Germinal center (tissue), 1 donor: ENCODE data around the gene PRKACA.

Experiments used
- DNase-seq: peaks from one replicate; pipeline ENCODE4 v3.0.0; 2012; ENCODE audit warnings: mixed read lengths, low spot score

PRKACA gene

GRCh38 chr19:14117668-14118164 lies at the start of gene PRKACA:
PRKACA (minus strand) TSS chr19:14117762; CDS start chr19:14117547, 215 bp downstream.
- peak; percentile 99 for DNase-seq

GRCh38 chr19:14166999-14167575 lies 49.5 kb upstream of the PRKACA start:
- DNase-seq: no peak

- DNase-seq: no peak
These were observed 48.6 kb upstream of the PRKACA start for GRCh38 chr19:14165990-14166830.

- DNase-seq: no peak
These were observed 47.3 kb upstream of the PRKACA start for GRCh38 chr19:14164724-14165493.

GRCh38 chr19:14164082-14164481 lies 46.5 kb upstream of the PRKACA start:
- no peak for DNase-seq

- DNase-seq: no peak
These were observed 45.3 kb upstream of the PRKACA start for GRCh38 chr19:14162871-14163297.

- no peak for DNase-seq
These were observed 43.7 kb upstream of the PRKACA start for GRCh38 chr19:14161305-14161704.

- DNase-seq: no peak
These were observed 42.6 kb upstream of the PRKACA start for GRCh38 chr19:14160017-14160703.

- no peak for DNase-seq
These were observed 41.5 kb upstream of the PRKACA start for GRCh38 chr19:14159059-14159458.

GRCh38 chr19:14158276-14159023 lies 40.9 kb upstream of the PRKACA start:
- DNase-seq: no peak

GRCh38 chr19:14156971-14157717 lies 39.6 kb upstream of the PRKACA start:
- DNase-seq: no peak

GRCh38 chr19:14156122-14156521 lies 38.6 kb upstream of the PRKACA start:
- DNase-seq: no peak

- DNase-seq: no peak
These were observed 37.8 kb upstream of the PRKACA start for GRCh38 chr19:14155371-14155770.

GRCh38 chr19:14152713-14153112 lies 35.2 kb upstream of the PRKACA start:
- no peak for DNase-seq

- no peak for DNase-seq
These were observed 33.5 kb upstream of the PRKACA start for GRCh38 chr19:14150770-14151661.

GRCh38 chr19:14150041-14150769 lies 32.6 kb upstream of the PRKACA start:
- no peak for DNase-seq

GRCh38 chr19:14149509-14149994 lies 32.0 kb upstream of the PRKACA start:
- no peak for DNase-seq

- DNase-seq: no peak
These were observed 31.3 kb upstream of the PRKACA start for GRCh38 chr19:14148751-14149410.
